Brain microvascular endothelial cell (primary cell): Measurements from ENCODE around the gene SORT1.

Experiments used
- DNase-seq: peaks from one replicate; pipeline ENCODE4 v3.0.0-alpha.2; 2020
- H3K27ac ChIP-seq: fragments of 250-450 bp; sonication (Bioruptor Pico); 2 replicates; pipeline ENCODE4 v1.5.1; 2020; ENCODE audit warnings: mild to moderate bottlenecking, moderate library complexity
- H3K27me3 ChIP-seq: fragments of 250-450 bp; sonication (Bioruptor Pico); replicated peaks from 2 replicates; pipeline ENCODE4 v1.5.1; 2020; ENCODE audit warnings: mild to moderate bottlenecking
- H3K36me3 ChIP-seq: fragments of 250-450 bp; sonication (Bioruptor Pico); replicated peaks from 2 replicates; pipeline ENCODE4 v1.5.1; 2020; ENCODE audit warnings: mild to moderate bottlenecking
- H3K4me3 ChIP-seq: 2 replicates; pipeline ENCODE4 v1.5.1; 2011; ENCODE audit warnings: low read depth, mild to moderate bottlenecking, control low read depth, low read length, moderate library complexity
- in situ Hi-C: cut with HindIII; loops from 2 replicates; pipeline ENCODE4 v1.10.0; 2017; ENCODE audit warnings: low sequenced_read_pairs, low pct_ligation_motif_present
- TF ChIP-seq, protein P1 (sequence below): IDR thresholded peaks from 2 replicates; pipeline ENCODE4 v1.5.1; 2011; ENCODE audit warnings: low read depth, mild to moderate bottlenecking, moderate library complexity, low read length, control low read depth, inconsistent platforms; ENCODE audit errors: missing control alignments

SORT1 gene

GRCh38 chr1:109388208-109388711 is 9.5 kb downstream of the SORT1 start:
- no peak overlapping the region for H3K27ac ChIP-seq
- no peaks in the 10 kb centered on the region for H3K36me3 ChIP-seq
- TF ChIP-seq, protein P1, sequence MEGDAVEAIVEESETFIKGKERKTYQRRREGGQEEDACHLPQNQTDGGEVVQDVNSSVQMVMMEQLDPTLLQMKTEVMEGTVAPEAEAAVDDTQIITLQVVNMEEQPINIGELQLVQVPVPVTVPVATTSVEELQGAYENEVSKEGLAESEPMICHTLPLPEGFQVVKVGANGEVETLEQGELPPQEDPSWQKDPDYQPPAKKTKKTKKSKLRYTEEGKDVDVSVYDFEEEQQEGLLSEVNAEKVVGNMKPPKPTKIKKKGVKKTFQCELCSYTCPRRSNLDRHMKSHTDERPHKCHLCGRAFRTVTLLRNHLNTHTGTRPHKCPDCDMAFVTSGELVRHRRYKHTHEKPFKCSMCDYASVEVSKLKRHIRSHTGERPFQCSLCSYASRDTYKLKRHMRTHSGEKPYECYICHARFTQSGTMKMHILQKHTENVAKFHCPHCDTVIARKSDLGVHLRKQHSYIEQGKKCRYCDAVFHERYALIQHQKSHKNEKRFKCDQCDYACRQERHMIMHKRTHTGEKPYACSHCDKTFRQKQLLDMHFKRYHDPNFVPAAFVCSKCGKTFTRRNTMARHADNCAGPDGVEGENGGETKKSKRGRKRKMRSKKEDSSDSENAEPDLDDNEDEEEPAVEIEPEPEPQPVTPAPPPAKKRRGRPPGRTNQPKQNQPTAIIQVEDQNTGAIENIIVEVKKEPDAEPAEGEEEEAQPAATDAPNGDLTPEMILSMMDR: no peak
- H3K27me3 ChIP-seq: no peaks in the 10 kb centered on the region
- DNase-seq: no peak
- in situ Hi-C loops: no loop called here
- H3K4me3 ChIP-seq: no peak overlapping the region

GRCh38 chr1:109386054-109386717 is 11.5 kb downstream of the SORT1 start:
- Histone ChIP-seq H3K4me3 (no peak overlapping the region), H3K27me3 (no peaks in the 10 kb centered on the region), H3K36me3 (no peaks in the 10 kb centered on the region), H3K27ac (no peak overlapping the region)
- TF ChIP-seq, protein P1: no peak
- in situ Hi-C loops: no loop called here
- DNase-seq: no peak

- no peak overlapping the region for H3K4me3 ChIP-seq
- H3K27ac ChIP-seq: no peak overlapping the region
- TF ChIP-seq, protein P1: no peak
- in situ Hi-C loops: no loop called here
- H3K36me3 ChIP-seq: no peaks in the 10 kb centered on the region
- DNase-seq: no peak
- H3K27me3 ChIP-seq: no peaks in the 10 kb centered on the region
Observed at GRCh38 chr1:109385417-109385816, 12.3 kb downstream of the SORT1 start.

DNA sequence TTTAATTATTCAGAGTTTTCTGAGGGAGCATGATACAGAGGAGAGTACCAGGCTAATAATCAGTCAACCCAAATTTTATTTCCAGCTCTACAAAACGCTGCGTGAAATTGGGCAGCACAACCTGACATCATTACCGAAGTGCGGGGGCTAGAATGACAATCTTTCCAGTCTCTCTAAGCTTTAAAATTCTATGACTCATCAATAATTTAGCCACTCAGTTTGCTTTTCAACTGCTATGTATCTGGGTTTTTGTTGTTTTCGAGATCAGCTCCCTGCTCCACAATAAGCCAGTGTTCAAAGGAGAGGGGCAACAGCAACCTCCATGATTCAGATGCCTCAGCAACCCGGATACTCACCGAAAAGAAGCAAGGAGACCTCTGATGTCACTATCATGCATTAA is 13.9 kb downstream of the SORT1 start:
- in situ Hi-C loops: no loop called here
- peak overlapping the region; percentile 47 for H3K27ac ChIP-seq

GRCh38 chr1:109383087-109383779 is 14.5 kb downstream of the SORT1 start:
- H3K27me3 ChIP-seq: no peaks in the 10 kb centered on the region
- in situ Hi-C loops: no loop called here
- H3K27ac ChIP-seq: peak overlapping the region; percentile 47
- no peaks in the 10 kb centered on the region for H3K36me3 ChIP-seq
- TF ChIP-seq, protein P1: no peak
- no peak overlapping the region for H3K4me3 ChIP-seq
- DNase-seq: no peak

More for the DNA sequence above, 13.9 kb downstream of the SORT1 start:
- Histone ChIP-seq H3K27me3 (no peaks in the 10 kb centered on the region), H3K4me3 (no peak overlapping the region), H3K36me3 (no peaks in the 10 kb centered on the region)
- TF ChIP-seq, protein P1: no peak
- no peak for DNase-seq
